Activated CD8-positive, alpha-beta memory T cell treated with anti-CD3 and anti-CD28 coated beads for 36 hours (primary cell): ENCODE results near the gene TTYH2. TPM values are rescaled to one million over a fixed set of nuclear protein-coding genes. Genes with fewer than 3 reads are reported as not detected.
"Not testable (repeated sequence)": the region's sequence is repeated elsewhere in the genome, so short reads cannot be mapped to it uniquely, and the experiment has no call there.

Source experiments
- CTCF ChIA-PET: fragments of 350-600 bp; sonication (Branson Sonifier 250); formaldehyde crosslinking; loops from one replicate; lab custom pipeline; 2021; ENCODE audit warnings: antibody characterized with exemption; lab: Charles Lee
- POLR2A ChIA-PET: fragments of 350-600 bp; sonication (Branson Sonifier 250); formaldehyde crosslinking; loops from one replicate; lab custom pipeline; 2021; ENCODE audit warnings: antibody characterized with exemption; lab: Charles Lee
- total RNA-seq, 2 experiments: library from RNA; stranded (reverse); gene quantifications; one replicate each; pipeline ENCODE4 v1.2.3, GENCODE V29; 2021

TTYH2 gene
- total RNA-seq, 2 experiments from 2014 or later = 15.2 to 16.0 TPM

DNA sequence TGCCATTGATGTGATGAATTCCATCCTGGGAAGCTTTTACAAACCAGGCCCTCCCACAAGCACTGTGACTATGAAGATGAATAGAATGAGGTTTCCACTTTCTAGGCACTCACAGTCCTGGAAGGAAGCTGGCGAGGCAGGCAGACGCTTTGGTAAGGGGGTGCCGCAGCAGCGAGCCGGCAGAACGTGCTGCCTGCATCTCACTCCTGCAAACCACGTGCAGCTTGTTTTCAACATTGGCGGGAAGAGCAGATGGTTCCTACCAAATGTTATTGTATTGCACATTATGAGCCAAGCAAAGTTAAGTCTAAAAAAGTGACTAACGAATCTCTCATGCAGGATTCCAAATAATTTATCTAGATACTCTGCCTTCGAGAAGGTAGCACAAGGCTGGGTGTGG, 57.0 kb downstream of the TTYH2 start:
- CTCF ChIA-PET = interaction anchor here (1.2 kb wide), 2 partner anchors 12 to 98 kb away, joined by 3 read pairs; no protein-coding TSS in a partner anchor
- POLR2A ChIA-PET = no interaction called here

DNA sequence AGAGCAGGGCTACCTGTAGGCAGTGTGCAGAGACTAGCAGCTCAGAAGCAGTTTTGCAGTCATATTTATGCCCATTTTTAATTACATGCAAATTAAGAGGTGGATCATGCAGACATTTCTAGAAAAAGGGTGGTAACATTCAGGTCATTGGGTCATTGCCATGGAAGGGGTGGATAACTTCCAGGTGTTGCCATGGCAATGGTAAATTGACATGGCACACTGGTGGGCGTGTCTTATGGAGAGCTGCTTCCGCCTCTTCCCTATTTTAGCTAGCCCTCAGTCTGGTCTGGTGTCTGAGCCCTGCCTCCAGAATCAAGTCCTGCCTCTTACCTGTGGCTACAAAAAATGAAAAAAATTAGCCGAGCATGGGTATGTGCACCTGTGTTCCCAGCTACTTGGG, 57.9 kb downstream of the TTYH2 start:
- ChIA-PET CTCF (interaction anchor here (1.2 kb wide), 1 partner anchor 97 kb away, joined by 3 read pairs; no protein-coding TSS in a partner anchor), POLR2A (no interaction called here)

DNA sequence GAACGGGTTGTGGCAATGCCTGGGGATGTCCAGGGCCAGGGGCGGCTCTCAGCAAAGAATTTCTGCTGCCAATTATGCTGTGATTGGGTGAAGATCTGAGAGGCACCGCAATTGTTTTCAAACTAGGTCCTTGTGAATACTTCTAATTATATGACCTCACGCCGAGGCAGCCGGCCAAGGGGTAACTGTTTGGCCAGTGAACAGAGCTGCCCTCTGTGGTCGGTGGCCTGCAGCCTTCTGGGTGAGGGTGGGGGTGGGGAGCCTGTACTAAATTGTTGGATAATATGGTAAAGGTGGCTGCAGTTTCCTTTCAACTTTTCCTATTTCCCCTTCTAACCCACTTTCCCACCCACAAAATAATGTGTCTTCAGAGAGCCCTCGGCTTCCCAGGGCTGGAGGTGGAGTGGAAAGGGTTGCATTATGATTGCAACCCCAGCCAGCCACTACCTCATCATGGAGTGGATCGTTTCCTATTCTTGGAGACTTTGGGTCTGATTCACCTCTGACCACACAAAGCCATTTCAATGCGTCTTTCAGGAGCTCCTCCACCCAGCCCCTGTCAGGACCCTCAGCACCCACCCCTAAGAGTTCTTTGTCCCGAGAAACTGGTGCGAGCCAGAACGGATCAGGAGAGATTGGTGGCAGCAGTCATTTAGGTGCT, 58.7 kb downstream of the TTYH2 start:
- POLR2A ChIA-PET = no interaction called here
- CTCF ChIA-PET = no interaction called here

DNA sequence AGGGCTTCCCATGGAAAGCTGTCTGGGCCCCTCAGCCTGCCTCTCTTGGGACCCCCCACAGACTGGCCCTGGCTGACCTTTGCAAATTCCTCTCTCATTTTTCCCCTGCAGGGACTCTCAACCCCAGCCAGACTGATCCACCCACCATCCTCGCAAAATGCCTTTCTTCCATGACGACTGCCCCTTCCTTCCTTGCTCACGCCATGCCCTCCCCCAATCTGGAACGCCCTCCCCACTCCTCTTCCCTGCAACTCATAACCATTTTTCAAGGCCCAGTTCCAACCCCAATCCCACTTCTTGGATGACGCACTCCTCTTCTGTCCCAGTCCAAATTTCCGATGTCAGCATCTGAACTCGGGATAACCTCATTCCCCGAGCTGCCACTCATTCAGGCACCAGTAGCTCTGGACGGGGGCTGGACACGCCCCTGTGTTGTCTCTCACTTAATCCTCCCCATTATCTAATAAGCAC, 59.4 kb downstream of the TTYH2 start:
- CTCF ChIA-PET = interaction anchor here (0.7 to 1.3 kb wide), 2 partner anchors 9 to 12 kb away, joined by 3 to 4 read pairs; no protein-coding TSS in a partner anchor
- POLR2A ChIA-PET = interaction anchor here (0.5 kb wide), 1 partner anchor 36 kb away, joined by 4 read pairs; no protein-coding TSS in a partner anchor

DNA sequence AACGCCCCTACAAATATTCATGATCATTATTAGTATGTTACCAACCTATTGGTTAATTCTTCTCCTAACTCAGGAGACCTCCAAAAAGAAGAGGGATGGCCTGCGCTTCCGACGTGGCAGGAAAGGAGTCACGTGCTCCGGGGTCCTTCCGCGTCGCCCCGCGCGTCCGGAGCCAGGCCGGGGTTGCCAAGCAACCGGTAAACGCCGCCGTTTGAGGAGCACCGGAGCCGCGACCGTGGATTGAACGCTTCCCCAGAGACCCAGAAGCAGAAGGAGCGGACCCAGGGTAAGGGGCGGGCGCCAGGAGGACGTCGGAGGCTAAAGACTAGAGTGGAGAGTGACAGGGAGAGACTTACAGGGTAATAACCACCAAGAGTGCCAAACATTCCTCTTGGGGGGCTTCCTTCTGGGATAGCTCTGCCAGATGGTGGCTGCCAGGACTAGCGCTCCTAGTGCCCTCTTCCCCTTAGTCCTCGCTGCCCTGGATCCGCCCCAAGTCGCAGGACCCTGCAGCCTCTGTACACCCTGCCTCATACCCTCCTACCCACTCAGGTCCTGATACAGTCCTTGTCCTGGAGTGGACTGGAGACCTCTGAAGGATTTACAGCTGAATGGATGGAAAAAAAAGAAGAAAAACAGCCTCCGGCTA, 60.8 kb downstream of the TTYH2 start, which contains the start of gene DNAI2:
DNAI2 (plus strand) TSS at position 175 of the 649 bp plus-strand sequence. CDS start 7,584 bp downstream, outside the sequence.
- ChIA-PET POLR2A (interaction anchor here (0.7 kb wide), 1 partner anchor 8 kb away, joined by 3 read pairs; no protein-coding TSS in a partner anchor), CTCF (interaction anchor here (0.6 to 0.7 kb wide), 2 partner anchors 22 to 58 kb away, joined by 3 read pairs; no protein-coding TSS in a partner anchor)

DNA sequence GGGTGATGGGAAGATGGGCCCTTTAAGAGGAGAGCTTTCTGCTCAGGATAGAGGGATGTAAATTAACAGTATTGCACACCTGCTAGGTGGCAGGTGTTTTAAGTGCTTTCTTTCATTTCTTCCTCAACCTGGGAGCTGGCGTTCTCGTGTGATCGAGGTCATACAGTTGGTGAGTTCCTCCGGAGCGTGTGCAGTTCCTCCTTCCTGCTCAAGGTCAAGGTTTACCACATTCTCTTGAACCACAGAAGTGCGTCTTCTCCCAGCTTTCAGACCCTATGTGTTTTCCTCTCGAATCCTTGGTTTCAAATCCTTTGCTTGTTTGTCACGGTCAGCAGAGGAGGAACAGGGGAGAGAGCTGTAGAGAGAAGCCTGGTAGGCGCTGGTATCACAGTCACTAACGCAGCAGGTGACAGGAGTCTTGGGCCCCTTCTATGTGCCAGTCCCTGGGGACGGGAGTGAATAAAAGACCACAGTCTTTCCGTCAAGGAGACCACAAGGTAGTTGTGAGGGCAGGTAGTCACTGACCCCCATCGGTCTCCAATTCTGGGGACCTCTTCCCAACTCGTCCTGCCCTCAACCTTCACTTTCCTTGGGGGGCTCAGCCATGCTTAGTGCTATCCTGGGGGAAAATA, 61.5 kb downstream of the TTYH2 start:
- ChIA-PET POLR2A (interaction anchor here (0.7 to 1.0 kb wide), 2 partner anchors 8 to 70 kb away, joined by 3 read pairs; no protein-coding TSS in a partner anchor), CTCF (interaction anchor here (0.6 to 0.7 kb wide), 2 partner anchors 21 to 59 kb away, joined by 3 read pairs; no protein-coding TSS in a partner anchor)

DNA sequence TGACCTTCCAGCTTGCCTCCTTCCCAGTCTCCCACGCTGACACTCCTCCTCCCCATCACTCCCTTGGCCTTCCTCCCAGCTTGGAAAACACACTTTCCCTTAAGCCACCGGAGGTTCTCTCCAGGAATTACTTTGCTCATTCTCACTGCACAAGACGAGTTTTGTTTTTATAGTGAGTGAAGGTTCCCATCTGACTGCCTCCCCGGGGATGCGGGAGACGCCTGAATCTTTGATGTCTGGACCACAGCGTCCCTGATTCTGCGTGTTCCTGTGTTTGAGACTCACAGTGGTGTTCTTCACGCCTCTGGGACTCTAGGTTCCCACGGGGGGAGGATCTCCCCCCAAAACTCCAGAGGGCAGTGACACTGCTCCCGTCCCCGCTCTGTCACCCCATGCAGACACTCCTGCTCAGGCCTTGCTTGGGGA, 62.7 kb downstream of the TTYH2 start:
- CTCF ChIA-PET = interaction anchor here (0.7 kb wide), 1 partner anchor 12 kb away, joined by 4 read pairs; no protein-coding TSS in a partner anchor
- POLR2A ChIA-PET = interaction anchor here (1.0 kb wide), 1 partner anchor 71 kb away, joined by 3 read pairs; no protein-coding TSS in a partner anchor

DNA sequence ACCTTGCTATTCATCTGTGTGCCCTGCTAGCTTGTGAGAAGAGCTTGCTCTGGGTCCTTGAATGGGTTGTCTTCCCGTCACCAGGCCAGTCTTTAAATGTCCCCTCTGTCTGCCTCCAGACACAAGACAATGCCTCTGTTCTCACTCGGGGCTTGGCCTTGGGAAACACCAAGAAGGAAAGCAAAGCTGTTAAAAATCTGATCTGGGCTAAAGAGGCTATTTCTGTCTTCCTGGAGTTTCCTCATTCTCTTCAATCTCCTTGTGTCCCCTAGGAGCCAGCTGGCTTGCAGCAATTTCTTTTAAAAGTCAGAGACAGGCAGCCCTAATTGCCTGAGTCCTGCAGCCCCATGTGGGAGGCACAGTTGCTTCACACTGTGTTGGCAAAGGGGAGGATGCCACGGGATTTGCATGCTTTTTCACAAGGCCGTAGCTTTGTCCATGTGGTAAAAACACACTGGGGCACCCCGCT, 63.2 kb downstream of the TTYH2 start:
- POLR2A ChIA-PET = no interaction called here

DNA sequence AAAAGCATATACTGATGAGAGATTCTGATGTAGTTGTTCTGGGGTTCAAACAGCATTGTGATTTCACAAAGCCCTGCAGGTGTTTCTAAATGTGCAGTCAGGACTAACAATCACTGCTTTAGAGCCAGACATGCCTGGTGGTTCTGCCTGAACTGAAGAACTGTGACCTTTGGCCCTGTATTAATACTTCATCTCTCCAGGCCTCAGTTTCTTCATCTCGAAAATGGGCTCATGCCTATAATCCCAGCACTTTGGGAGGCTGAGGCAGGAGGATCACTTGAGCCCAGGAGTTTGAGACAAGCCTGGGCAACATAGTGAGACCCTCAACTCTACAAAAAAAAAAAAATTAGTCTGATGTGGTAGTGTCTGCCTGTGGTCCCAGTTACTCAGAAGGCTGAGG, 64.6 kb downstream of the TTYH2 start:
- POLR2A ChIA-PET = no interaction called here
- CTCF ChIA-PET = no interaction called here

More for the DNA sequence above, 63.2 kb downstream of the TTYH2 start:
- CTCF ChIA-PET = interaction anchor here (0.7 kb wide), 1 partner anchor 13 kb away, joined by 4 read pairs; no protein-coding TSS in a partner anchor

DNA sequence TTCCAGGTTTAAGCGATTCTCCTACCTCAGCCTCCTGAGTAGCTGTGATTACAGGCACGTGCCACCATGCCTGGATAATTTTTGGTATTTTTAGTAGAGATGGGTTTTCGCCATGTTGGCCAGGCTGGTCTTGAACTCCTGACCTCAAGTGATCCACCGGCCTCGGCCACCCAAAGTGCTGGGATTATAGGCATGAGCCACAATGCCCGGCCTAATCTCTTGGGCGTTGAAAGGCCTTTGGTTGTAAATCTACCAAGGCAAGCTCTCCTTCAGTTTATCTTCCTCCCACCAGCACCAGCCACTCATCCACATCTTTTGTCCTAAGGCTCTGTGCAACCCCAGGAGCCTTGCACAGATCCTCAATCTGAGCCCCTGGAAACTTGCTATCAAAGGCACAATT, 66.2 kb downstream of the TTYH2 start:
- CTCF ChIA-PET = interaction anchor here (1.8 to 3.2 kb wide), 2 partner anchors 18 to 21 kb away, joined by 4 to 16 read pairs; no protein-coding TSS in a partner anchor

DNA sequence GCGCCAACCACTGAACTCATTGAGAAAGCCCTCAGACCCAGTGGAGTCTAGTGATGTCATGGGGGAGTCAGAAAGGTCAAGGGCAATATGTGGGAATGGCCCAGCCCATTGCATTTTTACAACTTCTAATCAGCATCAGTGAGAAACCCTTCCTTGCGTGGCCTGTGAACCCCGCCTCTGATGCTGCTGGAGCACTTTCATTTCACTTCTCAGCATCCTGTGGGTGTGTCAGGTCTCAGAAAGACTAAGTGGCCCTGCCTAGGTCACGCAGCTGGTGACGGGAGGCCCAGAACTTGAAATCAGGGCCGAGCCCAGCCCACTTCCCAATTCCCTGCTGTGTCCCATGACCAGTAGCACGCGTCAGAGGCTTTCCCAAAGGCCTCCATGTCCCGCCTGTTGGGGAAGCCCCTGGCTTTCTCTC, 66.7 kb downstream of the TTYH2 start:
- ChIA-PET CTCF (interaction anchor here (1.8 to 3.2 kb wide), 3 partner anchors 17 to 21 kb away, joined by 4 to 16 read pairs (median 4); no protein-coding TSS in a partner anchor), POLR2A (no interaction called here)

More for the DNA sequence above, 66.2 kb downstream of the TTYH2 start:
- POLR2A ChIA-PET = not testable (repeated sequence)

DNA sequence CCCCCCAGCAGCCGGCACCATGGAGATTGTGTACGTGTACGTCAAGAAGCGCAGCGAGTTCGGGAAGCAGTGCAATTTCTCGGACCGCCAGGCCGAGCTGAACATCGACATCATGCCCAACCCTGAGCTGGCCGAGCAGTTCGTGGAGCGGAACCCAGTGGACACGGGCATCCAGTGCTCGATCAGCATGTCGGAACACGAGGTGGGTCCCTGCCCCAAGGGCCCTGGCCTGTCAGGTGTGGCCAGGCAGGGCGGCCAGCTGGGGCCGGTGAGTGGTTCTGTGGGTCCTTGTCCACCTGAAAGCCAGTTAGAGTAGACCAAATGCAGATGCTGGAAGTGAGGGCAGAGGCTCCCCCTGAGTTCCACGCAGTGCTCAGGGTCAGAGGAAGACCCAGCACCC, 68.4 kb downstream of the TTYH2 start:
- CTCF ChIA-PET = interaction anchor here (0.8 to 3.2 kb wide), 8 partner anchors 9 to 86 kb away, joined by 3 to 16 read pairs (median 4); no protein-coding TSS in a partner anchor
- POLR2A ChIA-PET = interaction anchor here (1.1 kb wide), 1 partner anchor 7 kb away, joined by 3 read pairs; no protein-coding TSS in a partner anchor

DNA sequence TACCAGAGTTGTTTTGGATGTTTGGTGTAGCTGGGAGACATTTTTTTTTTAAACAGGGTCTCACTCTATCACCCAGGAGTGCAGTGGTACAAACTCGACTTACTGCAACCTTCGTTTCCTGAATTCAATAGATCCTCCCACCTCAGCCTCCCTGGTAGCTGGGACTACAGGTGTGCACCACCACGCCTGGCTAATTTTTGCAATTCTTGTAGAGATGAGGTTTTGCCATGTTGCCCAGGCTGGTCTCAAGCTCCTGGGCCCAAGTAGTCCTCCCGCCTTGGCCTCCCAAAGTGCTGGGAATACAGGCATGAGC, 68.9 kb downstream of the TTYH2 start:
- ChIA-PET CTCF (interaction anchor here (0.8 to 3.2 kb wide), 9 partner anchors 9 to 86 kb away, joined by 3 to 16 read pairs (median 4); no protein-coding TSS in a partner anchor), POLR2A (interaction anchor here (1.1 kb wide), 1 partner anchor 8 kb away, joined by 3 read pairs; no protein-coding TSS in a partner anchor)

DNA sequence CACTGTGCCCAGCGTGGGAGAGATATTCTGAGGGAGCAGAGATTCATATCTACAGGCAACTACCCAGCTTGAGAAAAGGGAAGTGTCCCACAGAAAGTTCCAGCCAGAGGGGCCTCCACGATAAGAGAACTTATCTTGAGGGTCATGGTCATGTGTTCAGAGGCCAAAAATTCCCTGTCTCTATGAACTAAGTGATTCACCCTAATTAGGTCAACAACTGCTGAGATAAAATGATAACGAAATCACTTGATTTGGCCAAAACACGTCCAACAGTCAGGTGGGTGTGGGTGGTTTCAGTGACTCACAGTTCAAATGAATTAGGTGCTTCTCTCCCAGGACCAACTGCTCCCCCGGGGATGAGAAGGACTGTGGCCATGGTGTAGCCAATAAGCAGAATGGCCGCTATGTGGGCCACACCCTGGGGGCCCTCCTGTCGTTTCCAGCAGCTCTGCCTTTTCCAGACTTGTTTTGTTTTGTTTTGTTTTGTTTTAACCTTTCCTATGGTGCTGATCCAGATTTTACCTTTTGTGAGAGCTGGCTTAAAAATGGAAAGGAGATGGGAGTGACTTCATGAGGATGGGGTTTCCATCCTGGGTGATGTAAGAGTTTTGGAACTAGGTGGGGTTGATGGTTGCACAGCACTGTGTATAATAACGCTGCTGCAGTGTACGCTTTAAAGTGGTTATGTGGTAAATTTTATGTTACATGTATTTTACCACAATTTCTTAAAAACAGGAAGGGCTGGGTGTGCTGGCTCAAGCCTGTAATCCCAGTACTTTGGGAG, 69.4 kb downstream of the TTYH2 start:
- CTCF ChIA-PET = interaction anchor here (0.9 to 3.2 kb wide), 6 partner anchors 12 to 85 kb away, joined by 3 to 16 read pairs (median 4); no protein-coding TSS in a partner anchor
- POLR2A ChIA-PET = interaction anchor here (1.1 kb wide), 1 partner anchor 8 kb away, joined by 3 read pairs; no protein-coding TSS in a partner anchor

DNA sequence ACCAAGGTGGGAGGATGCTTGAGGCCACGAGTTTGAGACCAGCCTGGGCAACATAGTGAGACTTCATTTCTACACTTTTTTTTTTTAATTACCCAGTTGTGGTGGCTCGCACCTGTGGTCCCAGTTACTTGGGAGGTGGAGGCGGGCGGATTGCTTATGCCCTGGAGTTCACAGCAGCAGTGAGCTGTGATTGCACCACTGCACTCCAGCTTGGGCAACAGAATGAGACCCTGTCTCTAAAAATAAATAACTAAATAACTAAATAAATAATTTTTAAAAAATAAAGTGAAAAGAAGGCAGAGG, 70.0 kb downstream of the TTYH2 start:
- CTCF ChIA-PET = interaction anchor here (0.7 to 2.3 kb wide), 2 partner anchors 72 to 73 kb away, joined by 3 to 6 read pairs; no protein-coding TSS in a partner anchor
- POLR2A ChIA-PET = interaction anchor here (0.7 kb wide), 1 partner anchor 74 kb away, joined by 4 read pairs; no protein-coding TSS in a partner anchor

DNA sequence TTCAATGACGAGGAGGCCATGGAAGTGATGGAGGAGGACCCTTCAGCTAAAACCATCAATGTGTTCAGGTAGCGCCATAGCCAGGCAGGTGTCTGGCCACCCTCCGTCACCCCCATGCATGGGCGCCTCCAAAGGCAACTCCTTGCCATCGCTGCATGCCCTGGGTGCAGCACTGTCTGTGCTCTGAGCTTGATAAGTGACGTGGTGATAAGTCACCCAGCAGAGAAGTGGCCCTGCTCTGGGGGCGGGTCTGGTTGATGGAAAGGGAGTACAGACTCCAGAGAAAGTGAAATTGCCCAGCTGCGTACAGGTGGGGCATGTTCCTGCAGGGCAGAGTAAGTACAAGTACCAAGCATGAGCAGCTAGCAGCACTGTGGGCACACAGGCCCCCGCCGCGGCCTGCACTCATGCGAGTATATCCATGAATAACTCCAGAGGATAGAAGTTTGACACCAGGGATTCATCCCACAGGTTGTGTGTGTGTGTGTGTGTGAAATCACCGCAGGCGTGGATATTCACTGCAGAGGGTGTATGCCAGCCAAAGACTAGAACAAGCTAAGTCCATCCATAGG, 73.7 kb downstream of the TTYH2 start:
- ChIA-PET POLR2A (no interaction called here), CTCF (interaction anchor here (1.0 to 2.4 kb wide), 2 partner anchors 14 to 74 kb away, joined by 3 to 6 read pairs; partner anchors contain the start of gene TTYH2)

DNA sequence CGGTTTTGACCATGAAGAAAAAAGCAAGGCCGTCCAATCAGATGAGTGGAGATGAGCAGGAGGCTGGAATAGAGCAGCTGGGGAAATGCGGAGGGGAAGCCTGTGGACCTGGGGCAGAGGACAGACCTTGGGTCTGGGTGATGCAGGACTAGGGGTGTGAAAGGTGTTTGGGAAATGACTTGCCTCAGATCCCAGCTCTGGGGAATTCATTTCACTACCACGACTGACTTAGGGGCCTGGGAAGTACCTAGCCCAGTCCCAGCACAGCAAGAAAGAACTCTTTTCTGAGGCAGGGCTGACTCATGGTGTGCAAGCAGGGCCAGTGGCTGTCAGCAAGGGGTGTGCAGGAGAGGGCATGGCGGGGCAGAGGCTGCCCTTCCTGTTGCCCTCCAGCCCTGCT, 75.4 kb downstream of the TTYH2 start:
- ChIA-PET CTCF (interaction anchor here (2.4 kb wide), 1 partner anchor 12 kb away, joined by 6 read pairs; no protein-coding TSS in a partner anchor), POLR2A (interaction anchor here (0.5 kb wide), 1 partner anchor 63 kb away, joined by 5 read pairs; no protein-coding TSS in a partner anchor)
